ENCODE measurements around the gene NSUN6.
"Not testable (repeated sequence)": the region's sequence is repeated elsewhere in the genome, so short reads cannot be mapped to it uniquely, and the experiment has no call there.

Gene NSUN6

DNA sequence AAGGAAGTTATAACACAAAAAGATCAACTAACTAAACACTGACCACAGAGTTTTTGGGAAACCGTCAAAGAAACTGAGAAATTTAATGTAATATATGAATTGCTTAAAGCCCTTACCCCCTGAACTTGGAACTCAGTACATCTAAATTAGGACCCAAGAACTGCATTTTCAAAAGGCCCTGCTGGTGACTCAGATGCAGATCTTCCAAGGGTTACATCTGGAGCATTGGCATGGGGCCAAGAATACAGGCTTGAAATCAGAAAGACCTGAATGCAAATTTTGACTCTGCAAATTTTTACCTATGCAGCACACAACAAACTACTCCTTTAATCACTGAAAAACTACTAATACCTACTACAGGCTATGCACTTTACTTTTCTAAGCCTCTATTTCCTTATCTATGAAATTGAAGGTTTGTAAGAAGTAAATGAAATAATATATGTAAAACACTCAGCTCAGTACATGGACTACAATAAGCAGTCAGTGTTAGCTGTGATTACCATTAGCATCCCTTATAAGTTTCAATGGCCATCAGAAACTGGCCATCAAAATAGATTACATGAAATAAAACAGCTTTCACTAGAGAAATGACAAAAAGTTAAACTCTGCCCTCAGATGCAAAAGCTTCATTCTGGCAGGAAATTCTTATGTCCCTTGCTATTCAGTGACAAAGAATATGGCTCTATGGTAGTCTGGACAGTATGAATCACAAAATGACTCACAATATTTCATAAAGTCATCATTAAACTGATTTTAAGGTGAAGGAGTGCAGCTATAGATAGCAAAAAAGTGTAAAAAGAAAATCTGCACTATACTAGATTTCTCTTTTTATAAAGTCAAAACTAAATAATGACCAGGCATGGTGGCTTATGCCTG lies 43.6 kb downstream of the NSUN6 start:
- DNase-seq (ENCODE audit: low read depth): peak; percentile 60

DNA sequence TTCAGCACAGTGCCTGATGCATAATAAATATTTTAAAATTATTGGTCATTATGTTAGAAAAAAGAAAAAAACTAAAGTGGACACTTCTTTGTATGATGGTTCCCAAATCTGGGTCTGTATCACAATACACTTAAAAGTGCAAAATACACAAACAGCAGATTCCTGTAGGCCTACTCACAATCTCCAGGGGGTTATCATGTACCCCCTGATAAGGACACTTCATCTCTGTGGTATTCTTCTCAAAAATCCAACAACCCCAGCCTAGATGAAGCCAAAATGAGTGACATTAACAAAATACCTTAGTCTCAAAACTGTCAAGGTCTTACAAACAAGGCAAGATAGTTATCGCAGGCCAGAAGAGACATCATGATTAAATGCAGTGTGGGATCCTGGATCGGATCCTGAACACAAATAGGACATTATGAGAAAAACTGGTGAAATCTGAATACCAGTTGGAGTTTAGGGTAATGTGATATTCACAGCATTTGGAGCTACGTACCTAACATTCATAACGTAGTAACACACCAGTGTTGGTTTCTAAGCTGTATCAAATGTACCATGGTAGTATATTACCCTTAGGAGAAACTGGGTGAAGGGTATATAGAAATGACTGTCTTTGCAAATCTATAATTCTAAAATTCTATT lies 45.2 kb downstream of the NSUN6 start:
- no peak for DNase-seq (ENCODE audit: low read depth)

DNA sequence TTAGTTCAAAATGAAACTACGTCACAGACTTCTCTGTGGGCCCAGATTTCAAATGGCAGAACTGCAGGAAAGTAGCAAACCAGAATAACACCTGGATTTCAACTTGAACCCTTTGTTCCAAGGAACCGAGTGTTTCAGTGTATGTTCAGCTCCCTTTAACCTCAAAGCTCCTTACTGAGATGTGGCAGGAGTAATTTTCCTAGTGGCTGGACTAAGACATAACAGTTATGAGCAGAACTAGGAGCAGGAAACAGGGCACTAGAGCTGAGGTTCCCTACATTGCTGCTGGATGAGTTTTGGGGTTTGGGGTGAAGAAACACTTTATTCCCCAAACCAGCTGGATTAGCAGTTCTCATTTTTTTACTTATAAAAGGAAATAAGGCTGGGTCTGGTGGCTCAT lies 50.1 kb downstream of the NSUN6 start:
- DNase-seq (ENCODE audit: low read depth): no peak

DNA sequence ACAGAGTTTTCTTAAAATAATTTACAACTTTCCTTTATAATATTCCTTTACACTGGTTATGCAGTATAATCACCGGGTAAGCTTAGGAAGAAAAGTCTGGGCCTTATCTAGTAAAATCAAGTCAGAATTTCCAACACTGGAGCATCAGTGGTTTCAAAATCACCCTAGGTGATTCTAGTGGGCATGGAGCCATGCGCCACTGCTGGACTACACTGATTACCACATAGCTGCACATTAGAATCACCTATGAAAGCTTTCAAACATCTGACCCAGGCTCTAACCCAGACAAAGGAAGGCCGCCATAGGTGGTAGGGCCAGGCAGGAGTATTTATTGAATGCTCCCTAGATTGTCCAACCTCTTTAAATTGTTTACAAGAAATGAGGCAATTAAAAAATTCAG lies 52.0 kb downstream of the NSUN6 start:
- DNase-seq (ENCODE audit: low read depth): no peak

DNA sequence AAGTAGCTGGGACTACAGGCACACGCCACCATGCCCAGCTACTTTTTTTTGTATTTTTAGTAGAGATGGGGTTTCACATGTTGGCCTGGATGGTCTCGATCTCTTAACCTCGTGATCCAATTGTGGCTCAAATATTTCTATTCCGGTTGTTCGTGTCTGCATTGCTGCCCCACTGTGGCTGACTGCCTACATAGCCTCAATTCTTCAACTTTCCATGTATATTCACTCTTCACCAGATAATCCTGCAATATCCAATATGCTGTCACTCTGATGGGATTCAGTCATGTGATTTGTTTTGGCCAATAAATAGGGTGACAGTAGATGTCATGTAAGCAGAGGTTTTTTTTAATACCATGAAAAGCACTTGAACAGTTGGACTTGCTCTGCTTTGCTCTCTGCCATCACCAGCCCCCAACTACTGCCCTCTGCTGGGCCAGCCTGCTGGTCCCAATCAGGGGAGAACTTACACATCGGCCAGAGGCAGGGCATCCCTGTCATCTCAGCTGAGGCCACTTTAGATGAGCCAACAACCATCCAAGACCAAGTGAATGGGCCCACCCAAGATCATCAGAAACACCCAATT lies 56.7 kb downstream of the NSUN6 start:
- no peak for DNase-seq (ENCODE audit: low read depth)

DNA sequence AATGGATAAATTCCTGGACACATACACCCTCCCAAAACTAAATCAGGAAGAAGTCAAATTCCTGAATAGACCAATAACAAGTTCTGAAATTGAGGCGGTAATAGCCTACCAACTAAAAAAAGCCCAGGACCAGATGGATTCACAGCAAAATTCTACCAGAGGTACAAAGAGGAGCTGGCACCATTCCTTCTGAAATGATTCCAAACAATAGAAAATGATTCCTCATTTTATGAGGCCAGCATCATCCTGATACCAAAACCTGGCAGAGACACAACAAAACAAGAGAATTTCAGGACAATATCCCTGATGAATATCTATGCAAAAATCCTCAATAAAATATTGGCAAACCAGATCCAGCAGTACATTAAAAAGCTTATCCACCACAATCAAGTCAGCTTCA lies 60.2 kb downstream of the NSUN6 start:
- DNase-seq (ENCODE audit: low read depth): not testable (repeated sequence)

DNA sequence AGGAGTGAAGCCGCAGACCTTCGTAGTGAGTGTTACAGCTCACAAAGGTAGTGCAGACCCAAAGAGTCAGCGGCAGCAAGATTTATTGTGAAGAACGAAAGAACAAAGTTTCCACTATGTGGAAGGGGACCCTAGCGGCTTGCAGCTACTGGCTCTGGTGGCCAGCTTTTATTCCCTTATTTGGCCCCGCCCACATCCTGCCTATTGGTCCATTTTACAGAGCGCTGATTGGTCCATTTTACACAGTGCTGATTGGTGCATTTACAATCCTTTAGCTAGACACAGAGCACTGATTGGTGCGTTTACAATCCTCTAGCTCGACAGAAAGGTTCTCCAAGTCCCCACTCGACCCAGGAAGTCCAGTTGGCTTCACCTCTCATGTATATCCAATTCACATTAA lies 64.8 kb downstream of the NSUN6 start:
- not testable (repeated sequence) for DNase-seq (ENCODE audit: low read depth)

DNA sequence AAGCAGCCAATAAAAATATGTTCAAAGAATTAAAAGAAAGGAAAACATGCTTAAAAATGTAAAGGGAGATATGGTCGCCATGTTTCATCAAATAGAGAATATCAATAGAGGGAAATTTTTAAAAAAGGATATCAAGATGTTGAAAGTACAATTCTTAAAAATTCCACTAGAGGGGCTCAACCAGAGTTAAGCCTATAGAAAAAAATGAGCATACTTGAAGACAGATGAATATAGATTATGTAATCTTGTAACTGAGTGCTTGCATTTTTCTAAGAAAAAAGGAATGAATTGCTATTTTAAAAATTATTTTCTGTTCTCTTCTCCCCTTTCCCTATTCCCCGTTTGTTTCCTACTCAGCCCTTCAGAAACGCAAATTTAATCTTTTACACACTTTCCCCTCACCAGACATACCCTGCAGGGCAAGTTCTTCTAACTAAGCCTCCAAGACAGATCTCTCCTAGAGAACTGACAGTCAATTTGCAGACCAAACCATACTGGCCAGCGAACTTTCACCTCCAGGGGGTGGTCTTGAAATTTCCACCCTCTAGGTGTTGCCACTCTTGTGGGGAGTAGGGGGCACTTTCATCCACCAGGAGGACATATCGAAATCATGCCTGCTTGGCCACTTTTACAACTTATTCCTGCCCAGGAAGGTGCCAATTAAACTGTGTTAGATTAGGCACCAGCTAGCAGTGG lies 67.7 kb downstream of the NSUN6 start:
- DNase-seq (ENCODE audit: low read depth): no peak

DNA sequence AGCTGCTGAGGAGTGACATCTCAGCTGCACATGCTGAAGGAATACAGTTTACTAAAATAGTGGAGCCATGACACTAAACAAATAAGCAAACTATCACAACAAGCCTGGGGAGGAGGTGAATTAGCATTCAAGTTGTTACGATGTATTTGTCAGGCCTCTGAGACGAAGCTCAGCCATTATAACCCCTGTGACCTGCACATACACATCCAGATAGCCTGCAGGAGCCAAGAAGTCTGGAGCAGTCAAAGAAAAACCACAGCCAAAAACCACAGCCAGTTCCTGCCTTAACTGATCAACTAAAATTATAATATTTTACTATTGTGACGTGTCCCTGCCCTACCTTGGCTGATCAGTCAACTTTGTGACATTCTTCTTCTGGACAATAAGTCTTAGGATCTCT lies 68.6 kb downstream of the NSUN6 start:
- DNase-seq (ENCODE audit: low read depth): no peak

DNA sequence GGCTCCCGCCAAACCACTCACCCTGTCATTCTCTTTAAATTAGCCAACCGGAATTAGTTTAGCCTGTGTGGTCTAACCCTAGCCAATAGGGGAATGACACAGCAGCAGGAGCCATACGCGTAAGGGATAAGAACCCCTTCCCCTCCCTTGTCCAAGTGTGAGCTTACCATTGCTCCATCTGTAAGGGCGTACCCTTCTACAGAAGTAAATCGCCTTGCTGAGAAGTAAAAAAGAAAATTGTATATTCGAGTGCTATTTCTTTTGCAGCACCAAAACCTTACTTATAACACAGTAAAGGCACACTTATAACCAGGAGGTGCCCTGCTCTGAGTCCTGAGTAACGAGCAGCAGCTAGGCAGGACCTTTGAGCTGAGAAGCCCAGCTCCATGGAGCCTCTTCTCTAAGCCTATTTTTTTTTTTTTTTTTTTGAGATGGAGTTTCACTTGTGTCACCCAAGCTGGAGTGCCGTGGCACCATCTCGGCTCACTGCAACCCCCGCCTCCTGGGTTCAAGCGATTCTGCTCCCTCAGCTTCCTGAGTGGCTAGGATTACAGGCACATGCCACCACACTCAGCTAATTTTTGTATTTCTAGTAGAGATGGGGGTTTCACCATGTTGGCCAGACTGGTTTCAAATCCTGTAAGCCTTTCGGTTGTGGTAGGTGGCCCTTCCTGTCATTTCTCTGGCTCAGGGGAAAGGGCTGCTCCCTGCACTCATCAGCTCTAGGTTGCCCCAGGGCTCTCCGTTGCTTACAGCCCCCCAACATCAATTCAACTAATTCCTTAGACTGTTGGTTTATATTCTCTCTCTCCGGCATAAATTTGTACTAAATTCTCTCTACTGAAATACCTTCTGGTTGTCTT lies 73.3 kb downstream of the NSUN6 start:
- DNase-seq (ENCODE audit: low read depth): no peak

DNA sequence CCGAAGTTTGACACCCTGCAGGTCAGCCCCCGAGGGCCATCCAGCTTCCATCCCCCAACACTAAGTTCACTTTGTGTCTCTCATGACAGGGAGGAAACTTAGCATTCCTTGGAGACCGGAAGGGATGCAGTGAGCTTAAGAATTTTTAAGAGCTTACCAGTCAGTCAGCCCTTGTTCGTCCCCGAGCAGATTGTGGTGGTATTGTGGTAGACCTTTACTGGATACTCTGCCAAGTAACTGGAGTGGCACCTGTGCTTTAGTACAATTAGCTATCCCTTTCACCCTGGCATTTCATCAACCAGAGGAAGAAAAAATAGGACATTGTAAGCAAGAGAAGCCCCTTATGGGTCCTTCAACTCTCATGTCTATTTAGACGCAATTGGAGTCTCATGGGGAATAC lies 74.8 kb downstream of the NSUN6 start:
- no peak for DNase-seq (ENCODE audit: low read depth)

DNA sequence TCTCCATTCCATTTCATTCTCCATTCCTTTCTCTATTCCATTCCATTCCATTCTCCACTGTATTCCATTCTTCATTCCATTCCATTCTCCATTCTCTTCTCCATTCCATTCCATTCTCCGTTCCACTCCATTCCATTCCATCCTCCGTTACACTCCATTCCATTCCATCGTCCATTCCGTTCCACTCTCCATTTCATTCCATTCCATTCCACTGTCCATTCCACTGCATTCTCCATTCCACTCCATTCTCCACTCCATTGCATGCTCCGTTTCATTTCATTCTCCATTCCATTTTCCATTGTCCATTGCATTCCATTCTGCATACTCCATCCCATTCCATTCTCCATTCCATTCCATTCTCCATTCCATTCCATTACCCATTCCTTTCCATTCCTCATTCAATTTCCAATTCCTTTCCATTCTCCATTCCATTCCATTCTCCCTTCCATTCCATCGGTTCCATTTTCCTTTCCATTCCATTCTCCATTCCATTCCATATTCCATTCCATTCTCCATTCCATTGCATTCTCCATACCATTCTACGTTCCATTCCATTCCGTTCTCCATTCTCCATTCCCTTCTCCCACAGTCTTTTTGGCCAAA lies 78.3 kb downstream of the NSUN6 start:
- no peak for DNase-seq (ENCODE audit: low read depth)

DNA sequence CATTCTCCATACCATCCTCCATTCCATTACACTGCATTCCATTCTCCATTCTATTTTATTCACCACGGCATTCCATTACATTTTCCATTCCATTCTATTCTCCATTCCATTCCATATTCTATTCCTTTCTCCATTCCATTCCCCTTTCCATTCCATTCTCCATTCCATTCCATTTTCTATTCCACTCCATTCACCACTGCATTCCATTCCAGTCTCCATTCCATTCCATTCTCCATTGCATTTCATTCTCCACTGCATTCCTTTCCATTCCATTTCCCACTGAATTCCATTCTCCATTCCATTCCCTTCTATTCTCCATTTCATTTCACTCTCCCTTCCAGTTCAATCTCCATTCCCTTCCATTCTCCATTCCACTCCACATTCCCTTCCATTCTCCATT lies 79.6 kb downstream of the NSUN6 start:
- DNase-seq (ENCODE audit: low read depth): no peak

DNA sequence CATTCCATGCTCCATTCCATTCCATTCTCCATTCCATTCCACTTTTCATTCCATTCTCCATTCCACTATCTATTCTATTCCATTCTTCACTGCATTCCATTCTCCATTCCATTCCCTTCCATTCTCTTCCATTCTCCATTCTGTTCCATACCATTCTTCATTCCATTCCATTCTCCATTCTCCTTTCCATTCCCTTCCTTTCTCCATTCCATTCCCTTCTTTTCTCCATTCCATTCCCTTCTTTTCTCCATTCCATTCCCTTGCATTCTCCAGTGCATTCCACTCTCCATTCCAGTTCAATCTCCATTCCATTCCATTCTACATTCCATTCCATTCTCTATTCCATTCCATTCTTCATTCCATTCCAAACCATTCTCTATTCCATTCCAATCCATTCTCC lies 80.3 kb downstream of the NSUN6 start:
- DNase-seq (ENCODE audit: low read depth): no peak

DNA sequence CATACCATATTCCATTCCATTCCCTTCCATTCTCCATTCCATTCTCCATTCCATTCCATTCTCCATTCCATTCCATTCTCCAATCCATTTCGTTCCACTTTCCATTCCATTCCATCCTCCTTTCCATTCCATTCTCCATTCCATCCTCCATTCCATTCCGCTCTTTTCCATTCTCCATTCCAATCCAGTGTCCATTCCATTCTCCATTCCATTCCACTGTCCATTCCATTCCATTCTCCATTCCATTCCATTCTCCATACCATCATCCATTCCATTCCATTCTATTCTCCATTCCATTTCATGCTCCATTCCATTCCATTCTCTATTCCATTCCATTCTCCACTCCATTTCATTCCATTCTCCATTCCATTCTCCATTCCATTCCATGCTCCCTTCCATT lies 81.0 kb downstream of the NSUN6 start:
- DNase-seq (ENCODE audit: low read depth): not testable (repeated sequence)

DNA sequence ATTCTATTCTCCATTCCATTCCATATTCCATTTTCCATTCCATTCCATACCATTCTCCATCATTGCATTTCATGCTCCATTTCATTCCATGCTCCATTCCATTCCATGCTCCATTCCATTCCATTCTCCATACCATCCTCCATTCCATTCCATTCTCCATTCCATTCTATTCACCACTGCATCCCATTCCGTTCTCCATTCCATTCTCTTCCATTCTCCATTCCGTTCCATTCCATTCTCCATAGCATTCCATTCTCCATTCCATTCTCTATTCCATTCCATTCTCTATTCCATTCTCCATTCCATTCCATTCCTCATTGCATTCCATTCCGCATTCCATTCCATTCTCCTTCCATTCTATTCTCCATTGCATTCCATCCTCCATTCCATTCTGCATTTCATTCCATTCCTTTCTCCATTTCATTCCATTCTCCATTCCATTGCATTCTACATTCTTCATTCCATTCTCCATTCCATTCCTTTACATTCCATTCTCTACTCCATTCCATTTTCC lies 84.0 kb downstream of the NSUN6 start:
- no peak for DNase-seq (ENCODE audit: low read depth)

DNA sequence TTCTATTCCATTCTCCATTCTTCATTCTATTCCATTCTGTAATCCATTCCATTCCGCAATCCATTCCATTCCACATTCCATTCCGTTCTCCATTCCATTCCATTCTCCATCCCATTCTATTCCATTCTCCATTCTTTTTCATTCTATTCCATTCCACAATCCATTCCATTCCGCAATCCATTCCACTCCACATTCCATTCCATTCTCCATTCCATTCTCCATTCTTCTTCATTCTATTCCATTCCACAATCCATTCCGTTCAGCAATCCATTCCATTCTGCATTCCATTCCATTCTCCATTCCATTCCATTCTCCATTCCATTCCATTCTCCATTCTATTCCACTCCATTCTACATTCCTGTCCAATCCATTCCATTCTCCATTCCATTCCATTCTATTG lies 85.2 kb downstream of the NSUN6 start:
- no peak for DNase-seq (ENCODE audit: low read depth)

DNA sequence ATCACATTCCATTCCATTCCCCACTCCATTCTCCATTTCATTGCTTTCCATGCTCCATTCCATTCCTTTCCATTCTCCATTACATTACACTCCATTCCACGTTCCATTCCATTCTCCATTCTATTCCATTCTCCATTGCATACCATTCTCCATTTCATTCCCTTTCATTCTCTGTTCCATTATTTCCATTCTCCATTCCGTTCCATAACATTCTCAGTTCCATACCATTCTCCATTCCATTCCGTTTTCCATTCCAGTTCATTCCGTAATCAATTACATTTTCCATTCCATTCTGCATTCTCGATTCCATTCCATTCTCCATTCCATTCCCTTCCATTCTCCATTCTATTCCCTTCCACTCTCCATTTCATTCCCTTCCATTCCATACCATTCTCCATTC lies 86.4 kb downstream of the NSUN6 start:
- DNase-seq (ENCODE audit: low read depth): no peak

DNA sequence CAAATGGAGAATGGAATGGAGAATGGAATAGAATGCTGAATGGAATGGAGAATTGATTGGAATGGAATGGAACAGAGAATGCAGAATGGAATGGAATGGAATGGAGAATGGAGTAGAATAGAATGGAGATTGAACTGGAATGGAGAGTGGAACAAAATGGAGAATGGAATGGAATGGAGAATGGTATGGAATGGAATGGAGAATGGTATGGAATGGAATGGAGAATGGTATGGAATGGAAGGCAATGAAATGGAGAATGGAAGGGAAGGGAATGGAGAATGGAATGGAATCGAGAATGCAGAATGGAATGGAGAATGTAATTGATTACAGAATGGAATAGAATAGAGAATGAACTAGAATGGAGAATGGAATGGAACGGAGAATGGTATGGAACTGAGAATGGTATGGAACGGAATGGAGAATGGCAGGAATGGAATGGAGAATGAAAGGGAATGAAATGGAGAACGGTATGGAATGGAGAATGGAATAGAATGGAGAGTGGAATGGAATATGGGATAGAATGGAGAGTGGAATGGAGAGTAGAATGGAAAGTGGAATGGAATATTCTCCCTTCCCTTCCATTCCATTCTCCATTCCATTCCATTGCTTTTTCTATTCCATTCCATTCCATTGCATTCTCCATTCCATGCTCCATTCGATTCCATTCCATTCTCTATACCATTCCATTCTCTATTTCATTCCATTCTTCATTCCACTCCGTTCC lies 88.2 kb downstream of the NSUN6 start:
- no peak for DNase-seq (ENCODE audit: low read depth)

DNA sequence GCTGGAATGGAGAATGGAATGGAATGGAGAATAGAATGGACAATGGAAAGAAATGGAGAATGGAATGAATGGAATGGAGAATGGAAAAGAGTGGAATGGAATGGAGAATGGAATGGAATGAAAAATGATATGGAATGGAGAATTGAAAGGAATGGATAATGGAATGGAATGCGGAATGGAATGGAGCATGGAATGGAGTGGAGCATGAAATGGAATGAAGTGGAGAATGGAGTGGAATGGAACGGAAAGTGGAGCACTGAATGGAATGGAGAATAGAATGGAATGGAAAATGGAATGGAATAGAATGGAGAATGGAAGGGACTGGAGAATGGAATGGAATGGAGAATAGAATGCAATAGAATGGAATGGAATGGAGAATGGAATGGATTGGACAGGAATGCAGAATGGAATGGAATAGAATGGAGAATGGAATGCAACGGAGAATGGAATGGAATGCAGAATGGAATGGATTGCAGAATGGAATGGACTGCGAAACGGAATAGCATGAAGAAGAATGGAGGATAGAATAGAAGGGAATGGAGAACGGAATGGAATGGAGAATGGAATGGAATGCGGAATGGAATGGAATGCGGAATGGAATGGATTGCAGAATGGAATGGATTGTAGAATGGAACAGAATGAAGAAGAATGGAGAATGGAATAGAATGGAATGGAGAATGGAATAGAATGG lies 89.4 kb downstream of the NSUN6 start:
- DNase-seq (ENCODE audit: low read depth): no peak
